Measurements from ENCODE around the gene CAV3.

Gene CAV3

DNA sequence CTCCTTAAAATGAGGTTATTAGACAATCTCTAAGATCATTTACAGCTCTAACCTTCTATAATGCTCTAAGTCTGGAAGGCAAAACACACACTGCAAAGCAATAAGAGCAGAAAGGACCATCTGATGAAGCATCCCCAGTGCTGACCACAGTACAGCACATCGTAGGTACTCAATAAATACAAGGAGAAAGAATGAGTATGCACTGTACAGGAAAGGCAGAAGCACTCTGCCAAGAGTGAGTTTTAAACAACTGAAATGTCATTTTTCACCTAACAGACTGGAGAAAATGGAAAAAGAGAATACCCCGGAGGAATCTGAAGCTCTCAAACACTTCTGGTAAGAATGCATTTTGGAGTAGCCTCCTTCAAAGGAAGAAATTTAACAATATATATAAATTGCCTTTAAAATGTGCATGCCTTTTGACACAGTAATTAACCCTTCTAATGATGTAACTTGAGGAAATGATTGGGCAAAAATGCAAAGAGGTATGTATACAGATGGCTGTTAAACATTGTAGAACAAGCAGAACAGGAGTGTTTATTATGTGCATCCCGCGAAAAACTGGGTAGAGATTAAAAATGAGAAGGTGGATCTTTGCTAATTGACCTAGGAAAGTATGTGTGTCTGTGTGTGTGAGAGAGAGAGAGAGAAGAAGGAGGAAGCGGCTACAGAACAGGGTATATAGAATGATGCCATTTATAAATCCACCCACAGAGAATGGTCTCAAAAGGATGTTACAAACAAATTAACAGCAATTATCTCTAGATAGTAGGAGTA is 43.8 kb downstream of the CAV3 start:
- H3K4me1 ChIP-seq (ENCODE audit: control insufficient read depth in 1 of 2, insufficient read depth in 2 of 2, low read length in 2 of 2) = peaks cover 2 to 14% of the 10 kb centered on the region in 2 experiments
- H4K8ac ChIP-seq (ENCODE audit: low read depth, low read length) = no peak overlapping the region
- no peak overlapping the region for H3K23ac ChIP-seq (ENCODE audit: low read length)
- no peak overlapping the region for H3K14ac ChIP-seq (ENCODE audit: low read length)
- H3K79me2 ChIP-seq (ENCODE audit: control insufficient read depth, insufficient read depth, low read length, poor library complexity) = no peaks in the 10 kb centered on the region
- WGBS (ENCODE audit: extremely low coverage, insufficient coverage, insufficient read length) = no CpG with 5 or more reads among the region's 5 CpGs
- H2BK5ac ChIP-seq (ENCODE audit: low read depth, low read length, poor library complexity) = no peak overlapping the region
- H3K27me3 ChIP-seq (ENCODE audit: insufficient read depth, low read length) = no peaks in the 10 kb centered on the region
- no peak overlapping the region for H3K18ac ChIP-seq (ENCODE audit: low read length)
- no peak overlapping the region for H3K4ac ChIP-seq (ENCODE audit: low read depth, low read length)
- H3K27ac ChIP-seq (ENCODE audit: low read depth, low read length) = no peak overlapping the region
- no peaks in the 10 kb centered on the region for H3K9me3 ChIP-seq (ENCODE audit: insufficient read depth, low read depth, low read length)
- H2AK5ac ChIP-seq (ENCODE audit: low read length) = no peak overlapping the region
- H3K79me1 ChIP-seq (ENCODE audit: low read length) = peaks cover 2% of the 10 kb centered on the region
- H2AFZ ChIP-seq (ENCODE audit: insufficient read depth, low read length, poor library complexity) = no peak overlapping the region
- H2BK120ac ChIP-seq (ENCODE audit: insufficient read depth, low read length, poor library complexity) = no peak overlapping the region
- H3K4me3 ChIP-seq (ENCODE audit: low read depth, low read length) = no peak overlapping the region
- peak overlapping the region; percentile 41 for H4K91ac ChIP-seq (ENCODE audit: low read depth, low read length)
- H3K36me3 ChIP-seq (ENCODE audit: control insufficient read depth in 1 of 2, insufficient read depth in 2 of 2, low read length in 2 of 2) = no peaks in the 10 kb centered on the region
- no peak overlapping the region for H2BK12ac ChIP-seq (ENCODE audit: low read length)
- H4K12ac ChIP-seq (ENCODE audit: low read depth, low read length) = no peak overlapping the region
- H3K4me2 ChIP-seq (ENCODE audit: low read length) = no peak overlapping the region
- no peak for DNase-seq
- no peak overlapping the region for H3K9ac ChIP-seq (ENCODE audit: low read length)

DNA sequence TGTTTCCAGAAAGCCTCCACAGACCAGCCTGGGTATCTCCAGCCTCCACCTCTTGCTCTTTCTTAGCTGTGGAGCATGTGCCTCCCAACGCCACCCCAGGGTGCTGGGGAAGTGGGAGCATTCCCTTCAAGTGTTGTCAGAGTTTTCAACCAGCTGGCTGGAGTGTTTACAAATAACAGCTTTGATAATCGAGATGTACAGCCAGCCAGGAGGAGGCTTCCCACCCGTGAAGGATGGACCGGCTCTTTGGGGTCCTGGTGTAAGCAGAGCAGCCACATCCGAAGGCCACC is 44.3 kb downstream of the CAV3 start:
- Histone ChIP-seq H3K4ac (ENCODE audit: low read depth, low read length) (no peak overlapping the region), H3K4me1 (ENCODE audit: control insufficient read depth in 1 of 2, insufficient read depth in 2 of 2, low read length in 2 of 2) (peaks cover 2 to 14% of the 10 kb centered on the region in 2 experiments), H3K4me3 (ENCODE audit: low read depth, low read length) (no peak overlapping the region), H3K9me3 (ENCODE audit: insufficient read depth, low read depth, low read length) (no peaks in the 10 kb centered on the region), H3K14ac (ENCODE audit: low read length) (no peak overlapping the region), H3K27me3 (ENCODE audit: insufficient read depth, low read length) (no peaks in the 10 kb centered on the region), H2BK120ac (ENCODE audit: insufficient read depth, low read length, poor library complexity) (no peak overlapping the region), H3K36me3 (ENCODE audit: control insufficient read depth in 1 of 2, insufficient read depth in 2 of 2, low read length in 2 of 2) (no peaks in the 10 kb centered on the region), H3K27ac (ENCODE audit: low read depth, low read length) (no peak overlapping the region), H3K79me2 (ENCODE audit: control insufficient read depth, insufficient read depth, low read length, poor library complexity) (no peaks in the 10 kb centered on the region), H3K23ac (ENCODE audit: low read length) (no peak overlapping the region), H4K12ac (ENCODE audit: low read depth, low read length) (no peak overlapping the region), H2BK5ac (ENCODE audit: low read depth, low read length, poor library complexity) (no peak overlapping the region), H3K4me2 (ENCODE audit: low read length) (no peak overlapping the region), H4K8ac (ENCODE audit: low read depth, low read length) (no peak overlapping the region), H3K9ac (ENCODE audit: low read length) (no peak overlapping the region), H2AK5ac (ENCODE audit: low read length) (no peak overlapping the region), H2BK12ac (ENCODE audit: low read length) (peak overlapping the region; percentile 23), H3K79me1 (ENCODE audit: low read length) (peaks cover 2% of the 10 kb centered on the region), H3K18ac (ENCODE audit: low read length) (no peak overlapping the region), H4K91ac (ENCODE audit: low read depth, low read length) (peak overlapping the region; percentile 10), H2AFZ (ENCODE audit: insufficient read depth, low read length, poor library complexity) (no peak overlapping the region)
- no peak for DNase-seq
- WGBS (ENCODE audit: extremely low coverage, insufficient coverage, insufficient read length) = no CpG with 5 or more reads among the region's 5 CpGs

DNA sequence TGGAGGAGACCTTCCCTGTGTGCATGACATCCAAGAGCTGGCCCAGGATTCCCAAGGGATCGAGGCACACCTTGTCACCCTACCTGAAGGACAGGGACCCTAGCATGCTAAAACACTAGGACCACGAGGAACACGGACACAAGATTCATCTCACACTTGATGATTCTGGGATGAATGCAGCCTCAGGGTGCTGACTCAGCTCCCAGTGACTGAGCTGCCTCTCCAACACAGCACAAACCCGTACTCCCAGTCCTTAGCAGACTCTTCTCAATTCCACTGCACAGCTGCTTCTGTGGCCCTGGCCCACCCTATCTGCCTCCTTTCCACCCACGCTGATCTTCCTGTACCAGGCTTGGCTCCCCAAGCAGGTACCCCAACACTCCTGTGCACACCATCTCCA is 44.9 kb downstream of the CAV3 start:
- Histone ChIP-seq H4K8ac (ENCODE audit: low read depth, low read length) (no peak overlapping the region), H3K27ac (ENCODE audit: low read depth, low read length) (no peak overlapping the region), H3K9me3 (ENCODE audit: insufficient read depth, low read depth, low read length) (no peaks in the 10 kb centered on the region), H4K12ac (ENCODE audit: low read depth, low read length) (no peak overlapping the region), H3K4me2 (ENCODE audit: low read length) (no peak overlapping the region), H3K79me1 (ENCODE audit: low read length) (peaks cover 2% of the 10 kb centered on the region), H3K27me3 (ENCODE audit: insufficient read depth, low read length) (no peaks in the 10 kb centered on the region), H3K4ac (ENCODE audit: low read depth, low read length) (no peak overlapping the region), H4K91ac (ENCODE audit: low read depth, low read length) (no peak overlapping the region), H2AK5ac (ENCODE audit: low read length) (no peak overlapping the region), H3K36me3 (ENCODE audit: control insufficient read depth in 1 of 2, insufficient read depth in 2 of 2, low read length in 2 of 2) (no peaks in the 10 kb centered on the region), H2BK5ac (ENCODE audit: low read depth, low read length, poor library complexity) (no peak overlapping the region), H3K4me3 (ENCODE audit: low read depth, low read length) (no peak overlapping the region), H3K14ac (ENCODE audit: low read length) (no peak overlapping the region), H3K9ac (ENCODE audit: low read length) (no peak overlapping the region), H3K79me2 (ENCODE audit: control insufficient read depth, insufficient read depth, low read length, poor library complexity) (no peaks in the 10 kb centered on the region), H3K4me1 (ENCODE audit: control insufficient read depth in 1 of 2, insufficient read depth in 2 of 2, low read length in 2 of 2) (peaks cover 2 to 14% of the 10 kb centered on the region in 2 experiments), H2BK120ac (ENCODE audit: insufficient read depth, low read length, poor library complexity) (no peak overlapping the region), H2AFZ (ENCODE audit: insufficient read depth, low read length, poor library complexity) (no peak overlapping the region), H2BK12ac (ENCODE audit: low read length) (no peak overlapping the region), H3K23ac (ENCODE audit: low read length) (no peak overlapping the region), H3K18ac (ENCODE audit: low read length) (no peak overlapping the region)
- DNase-seq = peak; percentile 35 to 49
- no CpG with 5 or more reads among the region's 5 CpGs for WGBS (ENCODE audit: extremely low coverage, insufficient coverage, insufficient read length)

DNA sequence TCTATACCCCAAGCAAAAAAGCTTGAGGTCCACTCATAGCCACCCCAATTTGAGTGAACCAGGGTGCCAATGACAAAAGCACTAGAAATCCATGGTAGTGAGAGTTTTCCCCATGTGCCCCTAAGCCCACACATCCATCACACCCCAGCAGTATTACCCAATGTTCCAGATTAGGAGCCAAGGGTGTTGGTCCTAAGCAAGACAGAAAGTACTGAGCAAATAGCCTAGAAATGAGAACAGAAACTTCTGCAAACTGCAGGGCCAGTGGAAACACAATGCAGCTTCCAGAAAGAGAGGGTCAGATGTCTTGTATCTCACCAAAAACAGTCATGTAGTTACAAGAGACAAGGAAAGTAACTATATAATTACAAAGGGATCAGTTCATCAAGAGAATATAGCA is 46.7 kb downstream of the CAV3 start:
- no peak for DNase-seq
- no peak overlapping the region for H3K4me3 ChIP-seq (ENCODE audit: low read depth, low read length)
- H3K79me1 ChIP-seq (ENCODE audit: low read length) = peaks cover 2% of the 10 kb centered on the region
- no peaks in the 10 kb centered on the region for H3K27me3 ChIP-seq (ENCODE audit: insufficient read depth, low read length)
- H4K91ac ChIP-seq (ENCODE audit: low read depth, low read length) = no peak overlapping the region
- no peak overlapping the region for H3K4ac ChIP-seq (ENCODE audit: low read depth, low read length)
- no peak overlapping the region for H3K23ac ChIP-seq (ENCODE audit: low read length)
- H3K4me2 ChIP-seq (ENCODE audit: low read length) = no peak overlapping the region
- H2BK5ac ChIP-seq (ENCODE audit: low read depth, low read length, poor library complexity) = no peak overlapping the region
- no peaks in the 10 kb centered on the region for H3K36me3 ChIP-seq (ENCODE audit: control insufficient read depth in 1 of 2, insufficient read depth in 2 of 2, low read length in 2 of 2)
- no peak overlapping the region for H3K18ac ChIP-seq (ENCODE audit: low read length)
- H3K79me2 ChIP-seq (ENCODE audit: control insufficient read depth, insufficient read depth, low read length, poor library complexity) = no peaks in the 10 kb centered on the region
- no peak overlapping the region for H2BK120ac ChIP-seq (ENCODE audit: insufficient read depth, low read length, poor library complexity)
- peaks cover 2 to 14% of the 10 kb centered on the region in 2 experiments for H3K4me1 ChIP-seq (ENCODE audit: control insufficient read depth in 1 of 2, insufficient read depth in 2 of 2, low read length in 2 of 2)
- no peak overlapping the region for H2AK5ac ChIP-seq (ENCODE audit: low read length)
- no peak overlapping the region for H3K9ac ChIP-seq (ENCODE audit: low read length)
- no peak overlapping the region for H2BK12ac ChIP-seq (ENCODE audit: low read length)
- no peak overlapping the region for H2AFZ ChIP-seq (ENCODE audit: insufficient read depth, low read length, poor library complexity)
- no peaks in the 10 kb centered on the region for H3K9me3 ChIP-seq (ENCODE audit: insufficient read depth, low read depth, low read length)
- H4K12ac ChIP-seq (ENCODE audit: low read depth, low read length) = no peak overlapping the region
- no peak overlapping the region for H3K27ac ChIP-seq (ENCODE audit: low read depth, low read length)
- H4K8ac ChIP-seq (ENCODE audit: low read depth, low read length) = no peak overlapping the region
- no peak overlapping the region for H3K14ac ChIP-seq (ENCODE audit: low read length)
